GM21360 (cell line): Measurements from ENCODE around the gene TAF4.
"Not testable (repeated sequence)": the region's sequence is repeated elsewhere in the genome, so short reads cannot be mapped to it uniquely, and the experiment has no call there.

Experiments
- ATAC-seq: cut with Tn5 transposase; IDR thresholded peaks from one replicate; pipeline ENCODE4 v1.9.1; 2021; ENCODE audit warnings: mild to moderate bottlenecking, moderate library complexity; ENCODE audit not compliant: unreplicated experiment

The TAF4 gene

GRCh38 chr20:62080249-62080990 is 14.7 kb upstream of the TAF4 start:
- ATAC-seq = no peak

GRCh38 chr20:62079166-62079565 is 13.5 kb upstream of the TAF4 start:
- no peak for ATAC-seq

GRCh38 chr20:62073323-62073722 is 7.6 kb upstream of the TAF4 start:
- ATAC-seq = no peak

- not testable (repeated sequence) for ATAC-seq
Measured at GRCh38 chr20:62071669-62072430, 6.2 kb upstream of the TAF4 start.

GRCh38 chr20:62069741-62070216 is 4.1 kb upstream of the TAF4 start:
- no peak for ATAC-seq

GRCh38 chr20:62068997-62069396 is 3.3 kb upstream of the TAF4 start:
- ATAC-seq = no peak

GRCh38 chr20:62067547-62068260 is 2.0 kb upstream of the TAF4 start:
- no peak for ATAC-seq

- no peak for ATAC-seq
Measured at GRCh38 chr20:62066983-62067433, 1.3 kb upstream of the TAF4 start.

- ATAC-seq = peak; percentile 11
Measured at GRCh38 chr20:62066339-62066982, 780 bp upstream of the TAF4 start.

- ATAC-seq = peak; percentile 14
Measured at GRCh38 chr20:62064770-62065673, 659 bp downstream of the TAF4 start.

- ATAC-seq = no peak
Measured at GRCh38 chr20:62063981-62064769, 1.5 kb downstream of the TAF4 start.

- ATAC-seq = no peak
Measured at GRCh38 chr20:62063315-62063980, 2.2 kb downstream of the TAF4 start.

GRCh38 chr20:62062661-62063314 is 2.9 kb downstream of the TAF4 start:
- ATAC-seq = no peak

GRCh38 chr20:62061851-62062423 is 3.7 kb downstream of the TAF4 start:
- no peak for ATAC-seq

- no peak for ATAC-seq
Measured at GRCh38 chr20:62060631-62061541, 4.8 kb downstream of the TAF4 start.

- ATAC-seq = no peak
Measured at GRCh38 chr20:62059920-62060630, 5.6 kb downstream of the TAF4 start.
